Epithelial cell of proximal tubule (primary cell): ENCODE measurements around the gene SMTNL2. TPM values are rescaled to one million over a fixed set of nuclear protein-coding genes. Genes with fewer than 3 reads are reported as not detected.

Source experiments
- DNase-seq: peaks from one replicate; pipeline ENCODE4 v3.0.0-alpha.2; 2011; ENCODE audit warnings: low read depth
- H3K4me3 ChIP-seq: 2 replicates; pipeline ENCODE4 v1.5.1; 2011; ENCODE audit warnings: low read depth, mild to moderate bottlenecking, low read length
- CTCF ChIP-seq: conservative IDR thresholded peaks from 2 replicates; pipeline ENCODE4 v1.5.1; 2012; ENCODE audit warnings: low read depth, mild to moderate bottlenecking, low read length
- total RNA-seq: library from RNA; depleted of rRNA; stranded (reverse); fragments of >200 nt; gene quantifications from 2 replicates; pipeline ENCODE4 v1.2.3, GENCODE V29; 2015

Gene SMTNL2
- total RNA-seq, 1 donor from 2014 or later, result 1.3 TPM

DNA sequence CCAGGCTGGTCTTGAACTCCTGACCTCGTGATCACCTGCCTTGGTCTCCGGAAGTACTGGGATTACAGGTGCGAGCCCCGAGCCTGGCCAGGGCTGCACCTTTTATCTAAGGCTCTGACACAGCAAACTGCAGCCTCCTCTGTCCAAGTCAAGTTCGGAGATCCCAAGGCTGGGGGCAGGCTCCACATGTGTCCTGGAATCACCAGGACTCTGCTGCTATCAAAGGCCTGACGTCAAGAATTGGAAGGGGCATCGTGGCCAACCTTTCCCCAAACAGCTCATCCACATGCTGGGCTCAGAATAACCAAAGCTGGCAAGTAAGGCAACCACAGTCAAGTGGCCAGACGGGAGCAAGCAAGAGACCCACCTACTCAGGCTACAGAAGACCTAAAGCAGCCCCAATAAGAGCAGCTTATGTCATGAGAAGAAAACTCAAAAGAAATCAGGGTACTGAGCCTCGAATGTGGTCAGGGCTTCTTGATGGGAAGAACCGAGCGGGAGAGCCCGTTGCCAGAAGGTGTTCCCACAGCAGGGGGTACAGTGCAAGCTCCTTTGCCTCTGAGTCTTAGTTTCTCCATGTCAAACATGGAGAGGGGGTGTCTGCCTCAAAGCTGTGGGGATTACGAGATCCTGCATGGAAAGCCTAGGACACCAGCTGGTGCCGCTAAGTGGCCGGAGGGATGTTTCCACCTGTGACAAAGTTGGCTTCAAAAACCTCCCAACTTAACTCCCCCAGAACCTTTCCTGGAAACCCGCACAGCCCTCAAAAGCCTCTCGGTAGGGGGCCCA, 37.0 kb upstream of the SMTNL2 start:
- TF ChIP-seq CTCF, result no peak
- DNase-seq, result no peak

GRCh38 chr17:4548061-4548461, 36.3 kb upstream of the SMTNL2 start:
- no peak overlapping the region for H3K4me3 ChIP-seq
- no peak for DNase-seq
- no peak for TF ChIP-seq CTCF

More for the DNA sequence above, 37.0 kb upstream of the SMTNL2 start:
- no peak overlapping the region for H3K4me3 ChIP-seq

DNA sequence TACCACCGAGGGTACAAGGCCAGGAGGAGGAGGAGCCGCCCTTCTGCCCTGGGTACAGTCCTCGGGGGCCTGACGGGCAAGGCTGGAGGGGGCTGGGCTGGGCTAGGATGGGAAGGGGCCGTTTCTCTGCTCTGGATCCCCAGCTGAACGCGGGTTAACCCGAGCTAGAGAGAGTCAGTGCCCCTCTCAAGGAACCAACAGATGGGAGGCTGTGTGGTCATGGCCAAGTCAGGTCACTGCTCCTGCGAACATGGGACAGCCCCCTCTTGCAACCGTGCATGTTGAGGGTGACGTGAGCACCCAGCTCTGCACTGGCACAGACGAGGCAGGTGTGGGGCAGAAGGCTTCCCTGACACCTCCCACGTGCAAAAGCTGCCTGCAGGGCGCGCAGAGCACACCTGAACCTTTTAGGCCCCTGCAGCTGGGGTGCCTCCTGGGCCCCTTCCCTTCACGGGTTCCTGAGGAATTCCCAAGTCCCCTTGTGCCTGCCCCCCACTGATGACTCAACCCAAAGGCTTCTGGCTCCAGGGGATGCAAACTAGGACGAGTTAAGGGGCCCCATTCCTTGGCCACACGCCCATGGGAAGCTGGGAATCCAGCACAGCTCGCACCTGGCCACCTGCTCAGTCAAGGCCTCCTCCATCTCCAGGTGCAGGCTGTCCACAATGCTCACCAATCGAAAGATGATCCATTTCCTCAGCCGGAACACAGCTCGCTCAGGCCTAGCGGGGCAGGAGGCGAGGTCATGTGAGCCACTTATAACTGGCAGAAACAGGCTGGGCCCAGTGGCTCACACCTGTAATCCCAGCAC, 35.4 kb upstream of the SMTNL2 start:
- no peak overlapping the region for H3K4me3 ChIP-seq
- no peak for DNase-seq
- TF ChIP-seq CTCF, result no peak

GRCh38 chr17:4549781-4550533, 34.4 kb upstream of the SMTNL2 start:
- H3K4me3 ChIP-seq, result no peak overlapping the region
- no peak for TF ChIP-seq CTCF
- no peak for DNase-seq

- DNase-seq, result no peak
- TF ChIP-seq CTCF, result no peak
- H3K4me3 ChIP-seq, result no peak overlapping the region
Observed at GRCh38 chr17:4550534-4551039, 33.7 kb upstream of the SMTNL2 start.

DNA sequence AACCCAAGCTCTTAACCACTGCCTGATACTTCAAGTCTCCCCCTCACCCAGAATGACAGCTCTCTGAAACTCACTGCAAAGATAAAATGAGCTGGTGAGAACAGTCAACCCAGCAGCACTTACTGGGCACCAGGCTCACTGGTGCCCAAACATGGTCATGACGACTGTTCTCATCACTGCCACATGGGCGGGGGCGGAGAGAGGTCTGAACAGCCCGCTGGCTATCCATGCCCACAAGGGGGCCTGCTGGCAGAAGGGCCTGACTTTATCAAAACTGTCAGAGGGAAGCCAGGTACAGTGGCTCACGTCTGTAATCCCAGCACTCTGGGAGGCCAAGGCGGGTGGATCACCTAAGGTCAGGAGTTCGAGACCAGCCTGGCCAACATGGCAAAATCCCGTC, 33.2 kb upstream of the SMTNL2 start:
- DNase-seq, result no peak
- TF ChIP-seq CTCF, result peak; percentile 22
- no peak overlapping the region for H3K4me3 ChIP-seq
